Loucy (cell line): ENCODE measurements around the gene FZD10.

Experiments
- CTCF ChIP-seq: fragments of 200-600 bp; sonication (generic); conservative IDR thresholded peaks from 2 replicates; pipeline ENCODE4 v1.5.1; 2014; ENCODE audit warnings: mild to moderate bottlenecking, antibody characterized with exemption, low read length
- EZH2phosphoT487 ChIP-seq: fragments of 200-600 bp; IDR thresholded peaks from 2 replicates; pipeline ENCODE4 v1.6.1; 2018; ENCODE audit warnings: antibody characterized with exemption, mild to moderate bottlenecking, moderate library complexity, borderline replicate concordance

GRCh38 chr12:130121226-130122000, 40.9 kb upstream of the FZD10 start:
- TF ChIP-seq CTCF (no peak), EZH2phosphoT487 (no peak)
